ENCODE results near the gene GPC5.

GPC5 gene

DNA sequence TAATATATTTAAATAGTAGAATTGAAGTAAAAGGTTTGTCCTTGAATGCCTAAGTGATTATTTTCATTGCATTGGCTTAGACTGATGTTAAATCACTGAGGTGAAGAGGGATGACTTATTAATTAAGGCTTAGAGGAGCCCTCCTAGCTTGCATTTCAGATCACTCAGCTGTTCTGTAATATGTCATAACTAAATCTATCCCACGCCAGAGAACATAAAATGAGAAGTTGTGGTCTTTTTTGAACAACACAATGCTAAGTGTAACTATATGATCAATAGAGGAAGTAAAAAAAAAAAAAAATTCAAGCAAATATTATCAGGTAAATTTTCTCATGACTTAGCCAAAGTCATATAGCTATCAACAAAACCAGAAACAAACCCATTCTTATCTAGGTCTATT is 752.2 kb downstream of the GPC5 start:
- Mint-ChIP-seq H3K4me3 (no peak overlapping the region), H3K27me3 (no peaks in the 10 kb centered on the region), H3K36me3 (no peaks in the 10 kb centered on the region)

DNA sequence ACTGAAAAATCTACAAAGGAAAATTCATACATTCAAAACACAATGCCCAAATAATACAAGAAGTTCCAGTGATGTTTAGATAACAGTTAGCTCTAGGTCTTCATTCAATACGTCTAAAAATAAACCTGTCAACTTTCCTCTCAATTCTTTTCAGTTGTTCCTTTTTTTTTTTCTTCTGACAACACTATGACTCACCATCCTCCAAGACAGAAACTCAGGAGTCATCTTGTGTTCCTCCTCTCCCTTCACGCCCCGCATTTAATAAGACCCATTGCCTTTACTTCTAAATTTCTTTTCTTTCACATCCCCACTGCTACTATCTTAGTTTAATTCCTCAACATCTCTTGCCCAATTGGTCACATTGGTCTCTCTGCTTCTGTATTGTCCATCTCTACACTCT is 759.9 kb downstream of the GPC5 start:
- Mint-ChIP-seq H3K27me3 (no peaks in the 10 kb centered on the region), H3K27ac (no peak overlapping the region), H3K4me1 (no peaks in the 10 kb centered on the region), H3K9me3 (peaks cover 0 to 3% of the 10 kb centered on the region in 2 donors), H3K4me3 (no peak overlapping the region), H3K36me3 (no peaks in the 10 kb centered on the region)
- ATAC-seq (replicated peaks): no peak
- no peak for DNase-seq

More for the DNA sequence above, 752.2 kb downstream of the GPC5 start:
- H3K9me3 Mint-ChIP-seq: peaks cover 0 to 2% of the 10 kb centered on the region in 2 donors
- no peak overlapping the region for H3K27ac Mint-ChIP-seq
- H3K4me1 Mint-ChIP-seq: no peaks in the 10 kb centered on the region
- no peak for ATAC-seq (replicated peaks)
- no peak for DNase-seq

DNA sequence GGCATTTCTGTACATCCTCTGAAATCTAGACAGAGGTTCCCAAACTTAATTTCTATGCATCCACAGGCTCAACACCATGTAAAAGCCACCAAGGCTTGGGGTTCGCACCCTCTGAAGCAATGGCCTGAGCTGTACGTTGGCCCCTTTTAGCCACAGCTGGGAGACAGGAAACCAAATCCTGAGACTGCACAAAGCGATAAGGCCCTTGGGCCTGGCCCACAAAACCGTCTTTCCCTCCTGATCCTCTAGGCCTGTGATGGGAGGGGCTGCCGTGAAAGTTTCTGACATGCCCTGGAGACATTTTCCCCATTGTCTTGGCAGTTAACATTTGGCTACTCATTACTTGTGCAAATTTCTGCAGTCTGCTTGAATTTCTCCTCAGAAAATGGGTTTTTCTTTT is 766.4 kb downstream of the GPC5 start:
- no peak overlapping the region for H3K27ac Mint-ChIP-seq
- no peaks in the 10 kb centered on the region for H3K36me3 Mint-ChIP-seq
- H3K27me3 Mint-ChIP-seq: no peaks in the 10 kb centered on the region
- no peak for DNase-seq
- H3K9me3 Mint-ChIP-seq: no peaks in the 10 kb centered on the region
- no peak overlapping the region for H3K4me3 Mint-ChIP-seq
- no peaks in the 10 kb centered on the region for H3K4me1 Mint-ChIP-seq
- ATAC-seq (replicated peaks): no peak

DNA sequence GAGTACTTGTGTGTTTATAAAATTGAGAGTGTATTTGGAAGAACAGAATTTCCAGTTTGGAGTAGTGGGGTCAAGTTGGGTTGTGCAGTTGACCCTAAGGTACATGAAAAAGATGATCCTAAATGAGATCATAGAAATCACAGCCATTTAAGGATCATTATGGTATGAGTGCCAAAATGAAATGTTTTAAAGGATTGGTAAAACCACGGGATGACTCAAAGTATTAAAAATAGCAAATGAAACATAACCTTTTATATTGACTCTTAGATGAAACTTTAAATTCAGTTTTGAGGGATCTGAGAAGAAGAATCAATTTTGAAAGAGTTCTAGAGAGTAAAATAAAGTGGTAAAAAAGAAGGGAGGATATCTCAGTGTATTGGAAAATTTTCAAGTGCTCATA is 773.8 kb downstream of the GPC5 start:
- DNase-seq: no peak
- Mint-ChIP-seq H3K36me3 (no peaks in the 10 kb centered on the region), H3K4me3 (no peak overlapping the region), H3K4me1 (no peaks in the 10 kb centered on the region), H3K9me3 (no peaks in the 10 kb centered on the region), H3K27ac (no peak overlapping the region), H3K27me3 (no peaks in the 10 kb centered on the region)
- ATAC-seq (replicated peaks): no peak

DNA sequence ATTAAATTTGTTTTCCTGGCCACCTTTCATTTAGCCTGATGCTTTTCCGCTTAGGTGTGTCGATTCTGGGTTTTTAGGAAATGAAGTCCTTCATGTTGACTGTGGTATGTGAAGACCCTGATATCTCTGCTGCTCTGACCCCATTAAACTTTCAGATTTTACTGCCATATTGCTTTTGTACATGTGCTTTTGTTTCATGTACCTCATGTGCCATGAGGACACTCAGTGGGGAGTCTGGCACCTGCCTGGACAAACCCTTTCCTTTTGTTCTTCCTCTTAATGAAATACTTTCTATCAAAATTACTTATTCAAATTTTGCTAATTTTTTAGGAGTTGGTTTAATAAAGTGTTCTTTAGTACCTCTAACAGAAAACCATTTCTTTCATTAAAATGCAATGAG is 774.8 kb downstream of the GPC5 start:
- DNase-seq (no peak), ATAC-seq (replicated peaks) (no peak)
- no peaks in the 10 kb centered on the region for H3K9me3 Mint-ChIP-seq
- no peak overlapping the region for H3K4me3 Mint-ChIP-seq
- H3K27me3 Mint-ChIP-seq: no peaks in the 10 kb centered on the region
- H3K27ac Mint-ChIP-seq: no peak overlapping the region
- no peaks in the 10 kb centered on the region for H3K36me3 Mint-ChIP-seq
- H3K4me1 Mint-ChIP-seq: no peaks in the 10 kb centered on the region

DNA sequence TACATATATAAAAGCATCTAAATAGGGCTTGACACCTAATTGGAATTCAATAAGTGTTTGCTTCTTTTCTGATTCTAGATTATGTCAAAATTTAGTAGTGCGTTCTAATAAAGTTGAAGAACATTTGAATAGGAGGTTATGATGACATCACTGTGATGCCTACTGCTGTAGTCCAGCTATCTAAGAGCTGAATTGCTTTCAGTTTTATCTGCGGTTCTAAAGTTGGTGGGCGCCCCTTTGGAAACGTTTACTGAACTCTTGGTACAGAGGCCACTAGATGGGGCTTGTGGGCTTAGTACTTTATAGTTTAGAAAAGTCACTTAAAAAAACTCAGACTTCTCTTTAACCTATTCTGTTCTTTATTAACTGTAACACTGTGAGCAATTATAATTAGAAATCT is 776.9 kb downstream of the GPC5 start:
- ATAC-seq (replicated peaks) (peak; percentile 39 to 47), DNase-seq (no peak)
- Mint-ChIP-seq H3K36me3 (no peaks in the 10 kb centered on the region), H3K27ac (no peak overlapping the region), H3K9me3 (no peaks in the 10 kb centered on the region), H3K4me3 (no peak overlapping the region), H3K27me3 (no peaks in the 10 kb centered on the region), H3K4me1 (no peaks in the 10 kb centered on the region)

DNA sequence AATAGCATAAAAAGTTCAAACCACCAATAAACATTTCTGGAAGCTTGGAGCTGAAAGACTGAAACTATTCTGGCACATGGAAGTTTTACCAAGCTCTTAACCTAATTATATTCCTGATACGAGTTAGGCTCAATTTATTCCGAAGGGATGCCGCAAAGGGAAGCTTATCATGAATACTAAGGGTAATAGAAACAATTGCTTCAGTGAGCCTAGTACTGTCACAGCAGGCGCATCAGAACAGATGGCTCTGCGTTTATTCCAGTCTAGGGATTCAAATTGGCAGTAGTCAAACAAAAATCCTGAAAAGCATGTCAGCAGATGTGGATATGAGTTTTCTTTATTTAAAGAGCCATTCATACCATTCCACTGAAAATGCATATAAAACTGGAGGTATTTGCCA is 779.5 kb downstream of the GPC5 start:
- H3K4me1 Mint-ChIP-seq: no peaks in the 10 kb centered on the region
- no peaks in the 10 kb centered on the region for H3K27me3 Mint-ChIP-seq
- ATAC-seq (replicated peaks): no peak
- H3K4me3 Mint-ChIP-seq: no peak overlapping the region
- DNase-seq: no peak
- no peaks in the 10 kb centered on the region for H3K36me3 Mint-ChIP-seq
- H3K9me3 Mint-ChIP-seq: no peaks in the 10 kb centered on the region
- no peak overlapping the region for H3K27ac Mint-ChIP-seq

DNA sequence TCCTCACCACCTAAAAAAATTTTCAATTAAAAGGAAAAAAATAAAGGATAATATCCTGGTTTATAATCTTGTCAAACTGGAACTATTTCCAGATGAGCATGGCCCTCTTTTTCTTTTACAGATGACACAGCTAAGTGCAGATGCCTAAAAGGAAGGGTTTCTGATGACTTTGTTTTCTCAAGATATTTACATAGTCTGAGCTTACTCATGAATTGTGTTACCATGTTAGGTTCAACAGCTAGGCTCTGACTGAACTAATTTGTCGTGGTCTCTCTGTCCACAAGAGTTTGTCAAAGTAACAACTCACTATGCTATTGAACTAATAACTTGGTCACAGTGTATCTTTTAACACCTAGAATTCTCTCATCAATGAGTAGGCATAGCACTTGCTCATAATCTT is 780.8 kb downstream of the GPC5 start:
- Mint-ChIP-seq H3K4me3 (no peak overlapping the region), H3K36me3 (no peaks in the 10 kb centered on the region), H3K9me3 (no peaks in the 10 kb centered on the region), H3K27me3 (no peaks in the 10 kb centered on the region), H3K4me1 (no peaks in the 10 kb centered on the region), H3K27ac (no peak overlapping the region)
- DNase-seq: no peak
- no peak for ATAC-seq (replicated peaks)

DNA sequence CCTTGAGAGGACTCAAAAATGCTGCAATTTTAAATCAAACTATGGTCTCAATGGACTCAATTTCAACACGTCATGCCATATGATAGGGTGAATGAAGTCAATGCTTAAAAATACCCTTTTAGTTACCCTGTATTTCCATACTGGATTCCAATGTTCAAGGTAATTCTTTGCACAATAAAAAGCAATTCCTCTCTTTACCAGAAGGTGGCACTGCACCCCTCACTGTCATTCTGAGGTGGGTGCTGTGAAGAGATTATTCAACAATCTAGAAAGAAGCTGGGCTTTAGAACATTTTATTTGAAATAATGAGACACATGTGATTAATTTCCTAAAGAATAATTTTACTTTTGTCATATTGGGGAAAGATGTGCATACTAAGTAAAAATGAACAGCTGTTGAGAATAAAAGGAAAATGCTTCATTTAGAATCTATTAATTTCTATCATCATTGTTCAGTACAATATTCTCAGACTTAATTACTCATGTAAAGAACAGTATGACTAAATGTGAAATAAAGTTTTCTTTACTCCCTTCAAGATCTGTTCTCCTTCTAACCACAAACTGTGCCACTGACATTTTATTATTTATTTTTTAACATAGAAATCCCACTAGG is 789.1 kb downstream of the GPC5 start:
- Mint-ChIP-seq H3K9me3 (no peaks in the 10 kb centered on the region), H3K4me1 (no peaks in the 10 kb centered on the region), H3K4me3 (no peak overlapping the region), H3K36me3 (no peaks in the 10 kb centered on the region), H3K27ac (no peak overlapping the region), H3K27me3 (no peaks in the 10 kb centered on the region)
- no peak for DNase-seq
- peak; percentile 65 to 70 for ATAC-seq (replicated peaks)

DNA sequence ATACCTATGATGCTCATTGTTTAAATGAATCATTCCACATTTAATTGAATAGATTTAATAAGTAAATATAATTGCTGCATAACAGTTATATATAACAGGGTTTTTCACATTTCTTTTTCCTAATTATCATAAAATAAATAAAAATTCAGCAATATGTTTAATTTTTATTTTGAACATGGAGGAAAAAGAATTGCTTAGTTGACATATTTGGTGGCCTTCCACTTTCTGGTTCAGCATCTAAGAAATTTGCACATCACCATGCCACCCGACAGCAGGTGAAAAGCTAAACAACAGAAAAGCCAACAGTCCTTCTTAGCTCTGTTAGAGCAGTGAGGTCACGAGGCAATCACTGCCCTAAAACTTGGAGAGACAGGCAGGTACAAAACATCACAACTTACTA is 790.2 kb downstream of the GPC5 start:
- Mint-ChIP-seq H3K27me3 (no peaks in the 10 kb centered on the region), H3K27ac (no peak overlapping the region), H3K4me1 (no peaks in the 10 kb centered on the region), H3K9me3 (no peaks in the 10 kb centered on the region), H3K4me3 (no peak overlapping the region), H3K36me3 (no peaks in the 10 kb centered on the region)
- ATAC-seq (replicated peaks) (no peak), DNase-seq (no peak)

DNA sequence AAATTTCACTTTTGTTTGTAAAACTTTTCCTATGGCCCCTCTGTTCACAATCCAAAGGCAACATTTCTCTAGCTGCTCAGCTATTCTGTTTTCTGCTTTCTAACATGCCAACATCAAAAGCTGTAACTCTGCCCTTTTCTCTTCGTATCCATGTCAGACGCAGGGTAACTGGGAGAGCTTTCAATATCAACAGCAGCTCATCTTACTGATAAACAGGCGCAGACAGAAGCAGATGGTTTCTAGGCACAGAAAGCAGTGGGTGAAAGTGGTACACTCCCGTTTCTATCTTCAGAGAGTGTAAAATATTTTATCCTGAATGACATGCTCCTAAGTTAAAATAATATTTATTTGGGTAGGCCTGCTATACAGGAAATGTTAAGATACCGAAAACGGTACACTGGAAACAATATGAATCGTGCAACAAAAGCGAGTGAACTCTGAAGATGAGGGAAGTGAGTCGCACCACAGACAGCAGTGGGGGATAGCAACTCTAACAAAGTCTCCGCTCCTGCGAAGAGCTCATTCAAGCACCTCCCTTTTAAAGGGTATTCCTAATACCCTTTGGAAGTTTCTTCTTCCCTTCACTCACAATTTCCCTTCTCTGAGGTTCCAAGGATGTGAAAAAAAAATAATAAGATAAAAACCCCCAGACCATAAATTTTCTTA is 798.3 kb downstream of the GPC5 start:
- no peaks in the 10 kb centered on the region for H3K4me1 Mint-ChIP-seq
- DNase-seq (no peak), ATAC-seq (replicated peaks) (no peak)
- no peaks in the 10 kb centered on the region for H3K36me3 Mint-ChIP-seq
- H3K27me3 Mint-ChIP-seq: no peaks in the 10 kb centered on the region
- no peak overlapping the region for H3K27ac Mint-ChIP-seq
- no peak overlapping the region for H3K4me3 Mint-ChIP-seq
- peaks cover 0 to 2% of the 10 kb centered on the region in 2 donors for H3K9me3 Mint-ChIP-seq

DNA sequence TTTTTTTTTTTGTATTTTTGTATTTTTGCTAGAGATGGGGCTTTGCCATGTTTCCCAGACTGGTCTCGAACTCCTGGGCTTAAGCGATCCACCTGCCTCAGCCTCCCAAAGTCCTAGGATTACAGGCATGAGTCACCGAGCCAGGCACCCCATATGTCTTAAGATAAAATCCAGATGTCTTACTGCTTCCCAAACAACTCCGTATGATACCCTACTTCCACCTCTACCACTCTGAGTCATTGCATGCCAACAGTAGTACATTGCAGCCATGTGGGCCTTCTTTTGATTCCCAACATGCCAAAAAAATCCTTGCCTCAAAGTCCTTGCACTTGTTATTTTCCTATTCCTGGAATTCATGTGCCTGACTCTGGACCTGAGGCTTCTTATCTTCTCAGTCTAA is 799.2 kb downstream of the GPC5 start:
- Mint-ChIP-seq H3K27me3 (no peaks in the 10 kb centered on the region), H3K27ac (no peak overlapping the region), H3K36me3 (no peaks in the 10 kb centered on the region), H3K9me3 (peaks cover 0 to 2% of the 10 kb centered on the region in 2 donors), H3K4me3 (no peak overlapping the region), H3K4me1 (no peaks in the 10 kb centered on the region)
- DNase-seq (no peak), ATAC-seq (replicated peaks) (no peak)

DNA sequence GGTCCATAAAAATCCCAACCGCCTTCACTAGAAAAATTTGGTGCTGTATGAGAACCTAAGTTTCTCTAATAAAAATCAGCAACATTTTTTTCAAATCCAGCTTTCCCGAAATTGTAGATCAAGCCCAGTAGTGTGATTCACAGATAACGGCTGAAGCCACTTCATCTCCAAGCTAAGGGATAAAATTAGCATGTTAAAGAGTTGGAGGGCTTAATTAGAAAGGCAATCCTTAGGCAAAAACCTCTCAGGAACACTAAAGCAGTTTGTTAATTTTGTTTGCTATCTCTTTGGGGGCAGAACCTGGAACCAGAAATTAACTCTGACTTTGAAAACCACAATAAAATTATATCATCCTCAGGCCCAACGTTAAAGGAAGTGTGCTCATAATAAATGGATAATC is 820.2 kb downstream of the GPC5 start:
- DNase-seq: no peak
- Mint-ChIP-seq H3K36me3 (no peaks in the 10 kb centered on the region), H3K27me3 (no peaks in the 10 kb centered on the region), H3K4me1 (no peaks in the 10 kb centered on the region), H3K9me3 (peaks cover 4 to 6% of the 10 kb centered on the region in 2 donors), H3K27ac (no peak overlapping the region), H3K4me3 (no peak overlapping the region)
- no peak for ATAC-seq (replicated peaks)

DNA sequence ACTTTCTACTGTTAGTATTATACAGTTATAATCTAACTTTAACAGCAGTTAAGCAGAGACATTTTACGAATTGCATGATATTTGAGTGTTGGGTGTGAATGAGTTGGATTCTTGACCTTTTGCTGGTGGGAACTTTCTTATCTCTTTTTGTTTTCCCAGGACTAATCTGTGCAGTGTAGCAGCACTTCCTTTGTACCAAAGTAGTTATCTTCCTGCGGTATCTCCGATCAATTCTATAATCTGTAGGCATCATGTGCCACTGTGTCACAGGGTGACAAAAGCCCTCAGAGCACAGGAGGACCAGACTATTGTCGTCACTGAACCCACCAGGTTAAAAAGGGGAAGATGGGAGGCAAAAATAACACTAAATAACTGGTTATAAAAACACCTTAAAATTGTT is 823.5 kb downstream of the GPC5 start:
- H3K9me3 Mint-ChIP-seq: peaks cover 6 to 8% of the 10 kb centered on the region in 2 donors
- no peak overlapping the region for H3K27ac Mint-ChIP-seq
- H3K4me3 Mint-ChIP-seq: no peak overlapping the region
- ATAC-seq (replicated peaks) (no peak), DNase-seq (no peak)
- no peaks in the 10 kb centered on the region for H3K36me3 Mint-ChIP-seq
- H3K4me1 Mint-ChIP-seq: no peaks in the 10 kb centered on the region
- H3K27me3 Mint-ChIP-seq: no peaks in the 10 kb centered on the region

DNA sequence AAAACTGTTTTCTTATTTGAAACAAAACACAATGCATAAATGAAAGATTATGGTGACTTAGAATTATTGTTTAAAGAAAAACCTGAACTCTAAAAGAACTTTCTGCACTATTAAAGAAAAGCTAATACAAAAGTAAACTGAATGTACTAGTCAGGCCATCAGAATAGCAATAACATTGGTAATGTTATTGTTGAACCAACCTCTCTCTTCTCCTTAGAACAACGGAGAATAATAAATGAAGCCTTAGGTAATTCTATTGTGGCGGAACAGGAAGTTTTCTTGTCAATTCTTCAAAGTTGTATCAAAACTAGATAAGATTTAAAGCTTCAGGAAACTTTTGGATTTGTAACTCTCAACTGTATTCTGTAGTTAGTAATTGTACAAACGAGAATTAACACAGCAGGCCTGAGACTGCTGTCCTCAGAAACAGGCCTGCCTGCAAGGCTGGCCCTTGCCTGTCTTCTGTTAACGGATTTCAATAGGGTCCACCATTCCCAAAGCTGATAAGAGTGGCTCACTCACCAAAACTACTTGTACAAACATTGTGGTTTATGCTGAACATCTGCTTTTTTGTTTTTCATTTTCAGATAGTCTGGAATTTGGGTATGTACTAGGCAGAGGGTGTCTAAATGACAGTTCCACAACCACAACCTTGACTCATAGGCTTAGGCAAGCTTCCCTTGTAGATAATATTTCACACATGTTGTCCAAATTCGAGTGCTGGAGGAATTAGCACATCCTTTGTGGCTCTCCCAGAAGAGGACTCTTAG is 825.8 kb downstream of the GPC5 start:
- H3K4me1 Mint-ChIP-seq: no peaks in the 10 kb centered on the region
- no peaks in the 10 kb centered on the region for H3K36me3 Mint-ChIP-seq
- no peak overlapping the region for H3K4me3 Mint-ChIP-seq
- H3K27me3 Mint-ChIP-seq: no peaks in the 10 kb centered on the region
- ATAC-seq (replicated peaks) (no peak), DNase-seq (no peak)
- peaks cover 2 to 8% of the 10 kb centered on the region in 2 donors for H3K9me3 Mint-ChIP-seq
- H3K27ac Mint-ChIP-seq: no peak overlapping the region
